Measurements from ENCODE around the gene RPL21. TPM values are rescaled to one million over a fixed set of nuclear protein-coding genes. Genes with fewer than 3 reads are reported as not detected.
A peak's percentile ranks its signal among the peaks of the same experiment; 100 is the strongest.
"Not testable (repeated sequence)": the region's sequence is repeated elsewhere in the genome, so short reads cannot be mapped to it uniquely, and the experiment has no call there.

RPL21 gene
- polyA plus RNA-seq (2013, experiment 1 of 2; ENCODE audit: insufficient read length): 751 TPM
- polyA plus RNA-seq (2013, experiment 2 of 2; ENCODE audit: insufficient read length): 725 TPM

DNA sequence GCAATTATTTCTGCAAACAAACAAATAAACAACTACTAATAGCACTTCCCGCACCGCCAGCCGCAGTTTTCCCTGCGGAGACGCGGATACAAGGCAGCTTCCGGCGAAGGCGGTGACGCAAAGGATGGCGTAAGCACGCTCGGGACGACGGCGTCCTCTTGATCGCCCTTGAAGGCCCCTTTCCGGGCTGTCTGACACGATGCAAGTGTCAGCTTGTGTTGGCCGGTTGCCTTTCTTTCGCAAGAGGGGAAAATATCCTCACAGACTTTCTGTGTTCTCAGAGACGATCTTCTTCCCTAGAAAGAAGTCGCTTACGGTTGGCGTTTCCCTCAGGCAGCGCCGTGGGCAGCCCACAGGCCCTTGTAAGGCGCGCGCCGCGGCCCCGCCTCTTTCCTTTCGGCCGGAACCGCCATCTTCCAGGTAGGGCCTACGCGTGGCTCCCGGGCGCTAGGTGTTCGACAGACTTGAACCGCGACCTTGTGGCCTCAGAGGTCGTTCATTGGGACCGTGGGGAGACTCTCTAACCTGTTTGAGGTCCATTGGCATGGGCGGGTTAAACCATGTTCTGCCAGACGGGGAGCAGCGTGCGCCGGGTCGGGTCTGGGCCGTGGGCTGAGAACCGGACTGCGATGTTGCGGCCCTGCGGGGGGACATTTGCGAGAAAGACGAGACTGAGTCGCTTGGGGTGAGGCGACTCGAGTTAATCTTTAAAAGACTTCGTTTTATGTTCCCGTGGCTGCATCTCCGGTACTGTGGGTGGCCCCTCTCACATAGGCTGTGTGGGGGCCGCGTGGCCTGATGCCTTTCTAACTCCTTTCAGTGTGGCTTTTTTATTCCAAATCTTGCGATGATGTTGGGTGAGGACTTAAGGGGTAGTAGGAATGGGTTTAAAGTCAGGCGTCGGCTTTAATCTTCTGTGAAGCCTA, at the start of gene RPL21:
Gene RPL21 (plus strand): TSS at position 393 of the 926 bp plus-strand sequence. CDS start 2,219 bp downstream, outside the sequence.
- peak; percentile 97 for DNase-seq

DNA sequence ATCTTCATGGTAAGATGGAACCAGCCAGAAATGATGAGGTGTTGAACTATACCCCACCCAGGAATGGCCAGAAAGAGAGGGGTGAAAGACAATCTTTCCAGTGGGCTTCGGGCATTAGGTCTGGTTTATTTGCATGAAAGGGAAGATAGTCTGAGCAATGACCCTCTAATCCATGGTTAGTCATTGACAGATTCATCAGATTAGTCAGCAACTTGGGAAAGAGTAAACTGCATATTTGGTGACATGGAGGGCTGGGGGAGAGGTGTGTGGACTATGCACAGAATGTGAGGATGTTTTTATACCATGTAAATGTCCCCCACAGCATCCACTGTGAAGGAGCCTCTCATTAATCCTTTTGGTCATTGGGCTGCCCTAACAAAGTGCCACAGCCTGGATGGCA, 49.7 kb upstream of the RPL21 start:
- peak; percentile 28 for DNase-seq

DNA sequence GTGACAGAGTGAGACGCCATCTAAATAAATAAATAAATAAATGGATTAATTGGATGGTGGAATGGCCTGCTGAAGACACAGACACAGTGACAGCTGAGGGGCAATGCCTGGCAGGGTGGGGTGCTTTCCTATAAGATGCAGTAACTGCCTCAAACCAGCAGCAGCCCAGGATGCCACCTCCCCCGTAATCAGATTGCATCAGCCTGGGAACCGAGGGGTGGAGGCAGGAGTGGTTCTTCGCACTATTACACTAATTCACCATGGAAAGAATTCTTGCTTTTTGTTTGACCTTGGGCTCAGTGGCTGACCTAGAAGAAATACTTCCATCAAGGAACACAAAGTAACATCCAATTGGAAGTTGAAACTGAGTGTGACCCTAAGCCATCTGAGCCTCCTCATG, 48.2 kb upstream of the RPL21 start:
- no peak for DNase-seq

DNA sequence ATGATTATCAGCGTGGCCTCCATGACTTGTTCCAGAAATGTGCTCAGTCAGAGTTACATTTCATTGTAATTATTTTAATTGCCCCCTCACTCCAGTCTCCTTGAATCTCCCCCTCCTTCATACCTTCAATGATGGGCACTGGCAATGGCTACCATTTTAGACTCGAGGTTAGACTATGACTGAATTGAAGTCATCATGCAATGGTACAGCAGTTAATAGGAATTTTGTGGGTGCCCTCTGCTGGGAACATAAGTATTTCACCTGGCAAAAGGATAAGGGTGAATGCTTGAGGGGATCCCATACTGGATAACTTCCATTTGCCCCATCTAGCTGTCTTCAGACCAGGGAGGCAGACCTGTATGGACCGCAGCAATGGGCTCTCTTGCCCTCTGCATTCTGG, 47.5 kb upstream of the RPL21 start:
- peak; percentile 11 for DNase-seq

DNA sequence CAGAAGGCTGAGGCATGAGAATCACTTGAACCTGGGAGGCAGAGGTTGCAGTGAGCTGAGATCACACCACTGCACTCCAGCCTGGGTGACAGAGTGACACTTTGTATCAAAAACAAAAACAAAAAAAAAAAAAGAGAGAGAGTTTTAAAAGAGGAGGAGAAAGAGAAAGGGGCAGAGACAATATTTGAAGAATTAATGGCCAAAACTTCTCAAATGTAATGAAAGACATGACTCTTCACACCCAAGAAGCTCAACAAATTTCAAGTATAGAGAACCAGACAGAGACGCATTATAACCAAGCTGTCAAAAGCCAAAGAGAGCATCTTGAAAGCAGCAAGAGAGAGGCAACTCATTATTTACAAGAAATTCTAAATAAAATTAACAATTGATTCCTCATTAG, 42.8 kb upstream of the RPL21 start:
- DNase-seq: no peak

DNA sequence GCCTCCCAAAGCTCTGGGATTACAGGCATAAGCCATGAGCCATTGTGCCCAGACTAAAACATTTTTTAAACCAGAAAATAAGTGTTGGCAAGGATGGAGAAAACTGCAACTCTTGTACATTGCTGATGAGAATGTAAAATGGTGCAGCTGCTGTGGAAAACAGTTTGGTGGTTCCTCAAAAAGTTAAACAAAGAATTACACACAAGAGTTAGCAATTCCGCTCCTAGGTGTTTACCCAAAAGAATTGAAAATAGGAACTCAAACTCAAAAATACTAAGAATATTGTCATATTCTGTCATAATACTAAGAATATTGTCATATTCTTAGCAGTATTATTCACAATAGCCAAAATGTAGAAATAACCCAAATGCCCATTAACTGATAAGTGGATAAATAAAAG, 40.1 kb upstream of the RPL21 start:
- no peak for DNase-seq

DNA sequence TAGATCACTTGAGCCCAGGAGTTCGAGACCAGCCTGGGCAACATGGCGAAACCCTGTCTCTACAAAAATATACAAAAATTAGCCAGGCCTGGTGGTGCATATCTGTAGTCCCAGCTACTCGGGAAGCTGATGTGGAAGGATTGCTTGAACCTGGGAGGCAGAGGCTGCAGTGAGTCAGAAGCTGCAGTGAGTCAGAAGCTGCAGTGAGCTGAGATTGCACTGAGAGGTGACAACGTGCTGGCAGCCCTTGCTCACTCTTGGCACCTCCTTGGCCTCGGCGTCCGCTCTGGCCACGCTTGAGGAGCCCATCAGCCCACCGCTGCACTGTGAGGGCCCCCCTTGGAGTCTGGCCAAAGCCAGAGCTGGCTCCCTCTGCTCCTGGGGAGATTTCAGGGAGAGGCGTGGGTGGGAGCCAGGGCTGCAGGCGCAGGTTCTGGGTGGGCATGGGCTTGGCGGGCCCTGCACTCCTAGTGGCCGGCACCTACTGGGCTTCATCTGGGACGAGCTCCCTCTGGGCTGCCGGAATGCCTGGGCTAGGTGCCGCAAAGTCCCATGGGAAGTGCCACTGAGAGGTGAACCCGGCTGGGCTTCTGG, 39.5 kb upstream of the RPL21 start:
- DNase-seq: peak; percentile 66

DNA sequence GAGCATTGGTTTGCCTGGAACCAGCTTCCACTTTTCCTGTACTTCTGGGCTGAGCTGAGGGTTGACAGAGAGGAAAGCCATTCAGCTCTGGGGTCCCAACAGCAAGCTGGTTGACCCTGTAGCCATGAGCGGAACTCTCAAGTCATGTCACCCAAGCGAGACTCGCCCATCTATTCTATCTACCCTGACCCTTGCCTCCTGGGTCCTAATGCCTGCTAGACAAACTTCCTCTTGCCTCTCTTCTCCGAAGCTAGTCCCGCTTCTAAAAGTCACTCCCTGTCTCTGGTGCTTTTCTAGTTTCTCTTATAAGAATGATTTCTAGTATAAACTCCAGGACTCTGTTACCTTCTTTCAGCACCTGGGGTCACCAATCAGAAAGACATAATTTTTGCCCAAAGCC, 38.0 kb upstream of the RPL21 start:
- DNase-seq: not testable (repeated sequence)

DNA sequence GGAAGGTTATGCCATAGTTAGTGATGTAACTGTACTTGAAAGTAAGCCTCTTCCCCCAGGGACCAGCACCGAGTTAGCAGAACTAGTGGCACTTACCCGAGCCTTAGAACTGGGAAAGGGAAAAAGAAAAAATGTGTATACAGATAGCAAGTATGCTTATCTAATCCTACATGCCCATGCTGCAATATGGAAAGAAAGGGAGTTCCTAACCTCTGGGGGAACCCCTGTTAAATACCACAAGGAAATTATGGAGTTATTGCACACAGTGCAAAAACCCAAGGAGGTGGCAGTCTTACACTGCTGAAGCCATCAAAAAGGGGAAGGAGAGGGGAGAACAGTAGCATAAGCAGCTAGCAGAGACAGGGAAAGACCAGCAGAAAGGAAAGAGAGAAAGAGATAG, 33.6 kb upstream of the RPL21 start:
- DNase-seq: not testable (repeated sequence)

DNA sequence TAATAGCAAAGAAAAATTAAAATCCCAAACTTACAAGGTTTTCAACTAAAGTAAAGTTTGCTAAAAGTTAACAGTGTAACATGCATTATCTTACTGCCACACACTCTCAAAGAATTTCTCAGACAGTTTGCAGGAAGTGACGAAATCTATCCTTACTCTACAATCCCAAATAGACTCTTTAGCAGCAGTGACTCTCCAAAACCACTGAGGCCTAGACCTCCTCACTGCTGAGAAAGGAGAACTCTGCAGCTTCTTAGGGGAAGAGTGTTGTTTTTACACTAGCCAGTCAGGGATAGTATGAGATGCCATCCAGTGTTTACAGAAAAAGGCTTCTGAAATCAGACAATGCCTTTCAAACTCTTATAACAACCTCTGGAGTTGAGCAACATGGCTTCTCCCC, 32.5 kb upstream of the RPL21 start:
- not testable (repeated sequence) for DNase-seq

DNA sequence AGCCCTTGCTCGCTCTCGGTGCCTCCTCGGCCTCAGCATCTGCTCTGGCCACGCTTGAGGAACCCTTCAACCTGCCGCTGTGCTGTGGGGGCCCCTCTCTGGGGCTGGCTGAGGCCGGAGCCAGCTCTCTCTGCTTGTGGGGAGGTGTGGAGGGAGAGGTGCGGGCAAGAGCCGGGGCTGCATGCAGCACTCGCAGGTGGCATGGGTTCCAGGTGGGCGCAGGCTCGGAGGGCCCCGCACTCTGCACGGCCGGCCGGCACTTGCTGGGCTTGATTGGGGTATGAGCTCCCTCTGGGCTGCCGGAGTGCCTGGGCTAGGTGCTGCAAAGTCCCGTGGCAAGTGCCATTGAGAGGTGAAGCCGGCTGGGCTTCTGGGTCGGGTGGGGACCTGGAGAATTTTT, 31.7 kb upstream of the RPL21 start:
- no peak for DNase-seq

DNA sequence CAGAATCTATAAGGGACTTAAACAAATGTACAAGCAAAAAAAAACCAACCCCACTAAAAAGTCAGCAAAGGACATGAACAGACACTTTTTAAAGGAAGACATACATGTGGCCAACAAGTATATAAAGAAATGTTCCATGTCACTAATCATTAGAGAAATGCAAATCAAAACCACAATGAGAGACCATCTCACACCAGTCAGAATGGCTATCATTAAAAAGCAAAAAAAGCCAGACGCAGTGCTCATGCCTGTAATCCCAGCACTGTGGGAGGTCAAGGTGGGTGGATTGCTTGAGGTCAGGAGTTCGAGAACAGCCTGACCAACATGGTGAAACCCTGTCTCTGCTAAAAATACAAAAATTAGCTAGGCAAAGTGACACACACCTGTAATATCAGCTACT, 29.3 kb upstream of the RPL21 start:
- not testable (repeated sequence) for DNase-seq

DNA sequence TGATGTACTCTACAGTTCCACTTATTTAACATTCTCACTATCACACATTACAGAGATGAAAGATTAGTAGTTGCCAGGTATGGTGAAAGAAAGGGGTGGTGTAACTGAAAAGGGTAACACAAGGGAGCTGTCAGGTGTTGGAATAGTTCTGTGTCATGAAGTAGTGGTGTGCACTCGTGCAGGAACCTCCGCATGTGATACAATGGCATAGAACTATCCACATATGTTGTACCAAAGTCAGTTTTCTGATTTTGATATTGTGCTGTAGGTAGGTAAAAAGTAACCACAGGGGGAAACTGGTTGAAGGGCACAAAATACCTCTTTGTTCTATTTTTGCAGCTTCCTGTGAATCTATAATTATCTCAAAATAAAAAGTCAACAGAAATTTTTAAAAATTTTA, 24.4 kb upstream of the RPL21 start:
- DNase-seq: no peak

DNA sequence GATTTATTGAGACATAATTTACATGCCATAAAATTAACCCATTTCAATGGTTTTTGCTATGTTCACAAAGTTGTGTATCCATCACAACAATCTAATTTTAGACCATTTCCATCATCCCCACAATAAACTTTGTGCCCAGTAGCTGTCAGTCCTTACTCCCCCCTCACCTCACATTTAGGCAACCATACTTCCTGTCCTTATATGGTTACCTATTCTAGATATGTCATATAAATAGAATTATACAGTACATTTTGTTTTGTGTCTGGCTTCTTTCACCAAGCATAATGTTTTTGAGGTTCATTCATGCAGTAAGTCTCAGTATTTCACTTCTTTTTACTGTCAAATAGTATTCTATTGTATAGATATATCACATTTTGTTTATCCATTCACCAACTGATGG, 23.2 kb upstream of the RPL21 start:
- DNase-seq: no peak

DNA sequence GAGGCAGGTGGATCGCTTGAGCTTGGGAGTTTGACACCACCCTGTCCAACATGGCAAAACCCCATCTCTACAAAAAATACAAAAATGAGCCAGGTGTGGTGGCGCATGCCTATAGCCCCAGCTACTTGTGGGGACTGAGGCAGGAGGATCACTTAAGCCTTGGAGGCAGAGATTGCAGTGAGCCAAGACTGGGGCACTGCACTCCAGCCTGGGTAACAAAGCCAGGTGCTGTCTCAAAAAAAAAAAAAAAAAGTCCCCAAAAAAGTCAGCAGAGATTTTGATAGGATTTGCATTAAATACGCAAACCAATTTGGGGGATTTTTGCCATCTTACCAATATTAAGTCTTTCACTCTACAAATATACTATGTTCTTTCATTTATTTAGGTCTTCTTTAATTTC, 21.7 kb upstream of the RPL21 start:
- no peak for DNase-seq

DNA sequence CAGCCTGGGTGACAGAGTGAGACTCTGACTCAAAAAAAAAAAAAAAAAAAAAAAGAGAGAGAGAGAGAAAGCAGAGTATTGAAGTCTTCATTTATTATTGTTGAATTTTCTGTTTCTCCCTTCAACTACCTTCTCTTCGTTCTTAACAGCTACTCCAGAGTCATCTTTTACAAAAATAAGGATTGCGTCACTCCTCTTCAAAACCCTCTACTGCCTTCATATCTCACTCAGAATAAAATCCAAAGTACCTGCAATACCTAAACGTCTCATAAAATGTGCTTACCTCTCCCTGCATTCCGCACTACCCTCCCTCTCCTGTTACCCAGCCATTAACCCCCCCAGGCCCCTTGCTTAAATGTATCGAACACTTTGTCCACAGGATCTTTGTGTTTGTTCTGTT, 17.4 kb upstream of the RPL21 start:
- DNase-seq: no peak

DNA sequence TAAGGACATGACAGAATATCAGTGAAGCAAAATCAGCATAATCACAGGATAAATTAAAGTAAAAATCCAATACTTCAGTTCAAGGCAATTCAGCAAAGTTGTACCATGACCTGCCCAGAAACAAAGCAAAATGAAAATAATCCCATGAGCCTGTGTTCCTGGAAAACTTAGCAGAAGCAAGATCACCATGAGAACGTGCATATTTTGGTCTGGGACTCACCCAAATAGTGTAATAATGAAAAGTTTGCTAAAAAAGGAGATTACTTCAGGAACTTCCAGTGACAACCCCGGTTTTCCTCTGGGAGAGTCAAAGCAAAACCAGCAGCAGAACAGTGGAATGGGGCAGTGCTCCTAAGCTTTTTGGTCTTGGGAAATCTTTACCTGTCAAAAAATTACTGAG, 14.9 kb upstream of the RPL21 start:
- no peak for DNase-seq

DNA sequence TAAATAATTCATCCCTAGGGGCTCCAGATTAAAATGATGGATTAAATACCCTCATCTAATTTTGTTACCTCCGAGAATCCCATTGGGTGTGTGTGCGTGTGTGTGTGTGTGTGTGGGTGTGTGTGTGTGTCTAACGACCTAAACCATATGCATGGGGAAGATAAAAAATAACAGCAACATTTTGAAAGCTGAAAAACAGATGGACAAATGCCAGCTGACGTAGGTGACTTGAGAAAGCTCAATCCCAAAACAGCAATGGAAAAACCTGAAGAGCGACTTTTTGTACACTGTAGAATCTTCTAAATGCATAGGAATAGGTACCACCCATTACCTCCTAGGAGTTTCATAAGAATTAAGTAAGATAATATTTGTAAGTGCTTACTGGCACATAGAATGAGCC, 8.7 kb upstream of the RPL21 start:
- no peak for DNase-seq

DNA sequence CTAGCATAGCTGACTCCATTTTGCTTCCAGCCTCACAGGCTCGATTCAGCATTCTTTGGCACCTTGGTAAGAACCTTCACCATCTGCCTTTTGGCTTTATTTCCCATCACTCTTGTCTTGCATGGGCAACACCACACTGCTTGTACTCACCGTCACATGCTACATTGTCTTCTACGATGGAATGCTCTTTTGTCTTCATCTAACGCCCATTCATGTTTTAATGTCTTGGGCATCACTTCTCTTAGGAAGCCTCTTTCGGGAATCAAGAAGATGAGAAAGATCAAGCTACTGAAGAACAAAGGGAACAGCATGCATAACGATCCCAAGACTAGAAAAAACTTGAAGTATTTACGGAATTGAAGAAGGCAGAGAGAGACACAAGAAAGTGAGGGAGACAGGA, 5.7 kb upstream of the RPL21 start:
- DNase-seq: no peak

DNA sequence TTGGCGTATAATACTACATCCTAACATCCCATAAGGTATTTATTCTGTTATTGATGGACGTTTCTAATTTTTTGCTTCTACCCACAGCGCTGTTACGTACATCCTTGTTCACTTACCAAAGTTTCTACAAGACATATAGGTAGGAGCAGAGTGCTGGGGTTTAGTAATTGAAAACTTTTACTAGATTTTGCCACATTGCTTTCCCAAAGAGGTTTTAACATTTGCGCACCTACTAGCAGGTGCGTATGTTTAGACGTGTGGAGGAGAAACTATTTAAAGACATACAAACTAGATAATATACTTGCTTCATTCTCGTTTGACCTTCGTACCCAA, 559 bp upstream of the RPL21 start:
- no peak for DNase-seq

DNA sequence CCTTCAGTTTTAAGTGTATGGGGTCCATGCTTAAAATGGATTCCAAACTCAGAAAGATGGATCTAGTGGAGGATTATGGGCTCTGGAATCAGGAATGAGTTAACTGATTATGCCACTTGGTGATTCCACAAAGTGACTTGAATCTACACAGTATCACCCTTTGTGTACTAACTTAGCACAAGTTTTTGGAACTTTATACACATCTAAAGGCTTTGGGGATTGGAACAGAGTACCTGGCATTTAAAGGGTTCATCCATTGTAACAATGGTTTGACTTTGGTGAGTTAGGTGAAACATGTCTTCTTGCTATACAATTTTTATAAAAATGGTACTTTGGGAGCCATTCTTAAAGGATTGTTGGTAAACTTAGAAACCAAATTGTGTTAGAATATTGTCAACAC, 1.1 kb downstream of the RPL21 start:
- DNase-seq: no peak

DNA sequence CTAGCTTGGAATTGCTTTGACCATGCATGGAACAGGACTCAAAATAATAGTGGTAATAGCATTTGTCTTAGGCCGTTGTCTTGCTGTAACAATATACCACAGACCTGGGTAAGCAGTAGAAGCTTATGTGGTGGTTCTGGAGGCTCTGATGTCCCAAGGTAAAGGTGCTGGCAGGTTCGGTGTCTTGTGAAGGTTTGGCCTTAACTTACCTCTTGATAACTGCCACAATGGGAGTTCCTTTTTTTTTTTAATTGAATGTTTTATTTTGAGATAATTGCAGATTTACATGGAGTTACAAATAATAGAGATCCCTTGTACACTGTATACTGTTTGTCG, 5.8 kb downstream of the RPL21 start:
- DNase-seq: no peak

DNA sequence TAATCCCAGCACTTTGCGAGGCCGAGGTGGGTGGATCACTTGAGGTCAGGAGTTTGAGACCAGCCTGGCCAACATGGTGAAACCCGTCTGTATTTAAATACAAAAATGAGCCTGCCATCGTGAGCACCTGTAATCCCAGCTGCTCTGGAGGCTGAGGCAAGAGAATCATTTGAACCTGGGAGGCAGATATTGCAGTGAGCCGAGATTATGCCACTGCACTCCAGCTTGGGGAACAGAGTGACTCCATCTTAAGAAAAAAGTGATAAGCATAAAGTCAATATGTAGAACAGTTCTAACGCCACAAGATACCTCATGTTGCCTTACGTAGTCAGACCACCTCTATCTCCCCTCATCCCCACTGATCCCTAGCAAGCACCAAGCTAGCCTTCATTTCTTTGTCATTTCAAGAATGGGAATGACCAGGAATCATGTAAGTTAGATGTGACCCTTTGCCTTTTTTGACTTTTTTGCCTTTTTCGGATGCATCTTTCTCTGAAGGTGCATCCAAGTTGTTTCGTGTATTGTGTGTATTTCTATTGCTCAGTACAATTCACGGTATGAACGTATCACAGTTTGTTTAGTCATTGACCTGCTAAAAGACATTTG, 6.4 kb downstream of the RPL21 start:
- DNase-seq: no peak
